SIG-M5 treated with dmso at 0.1 percent for 504 hours (cell line): ENCODE results near the gene CDT1.

Experiments used
- DNase-seq: peaks from one replicate; lab custom pipeline; 2025; ENCODE audit not compliant: unreplicated experiment; lab: John Stamatoyannopoulos, UW

CDT1 gene

DNA sequence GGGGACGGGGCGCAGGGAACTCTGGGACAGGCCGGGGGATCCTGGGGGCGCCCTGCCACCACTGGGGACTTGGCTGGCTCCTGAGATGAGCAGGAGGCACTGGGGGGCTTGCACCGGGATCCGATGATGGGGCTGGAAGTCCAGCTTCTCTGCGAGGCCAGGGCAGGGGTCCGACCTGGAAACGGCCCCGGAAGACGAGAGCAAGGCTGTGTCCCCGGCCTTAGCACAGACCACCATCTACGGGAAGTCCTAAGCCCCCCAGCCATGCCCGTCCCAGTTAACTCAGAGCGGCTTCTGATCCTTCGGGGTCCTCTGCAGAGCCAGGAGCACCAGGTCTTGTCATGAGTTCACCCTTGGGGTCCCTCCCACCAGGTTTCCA, 573 bp downstream of the CDT1 start:
- DNase-seq, result no peak

DNA sequence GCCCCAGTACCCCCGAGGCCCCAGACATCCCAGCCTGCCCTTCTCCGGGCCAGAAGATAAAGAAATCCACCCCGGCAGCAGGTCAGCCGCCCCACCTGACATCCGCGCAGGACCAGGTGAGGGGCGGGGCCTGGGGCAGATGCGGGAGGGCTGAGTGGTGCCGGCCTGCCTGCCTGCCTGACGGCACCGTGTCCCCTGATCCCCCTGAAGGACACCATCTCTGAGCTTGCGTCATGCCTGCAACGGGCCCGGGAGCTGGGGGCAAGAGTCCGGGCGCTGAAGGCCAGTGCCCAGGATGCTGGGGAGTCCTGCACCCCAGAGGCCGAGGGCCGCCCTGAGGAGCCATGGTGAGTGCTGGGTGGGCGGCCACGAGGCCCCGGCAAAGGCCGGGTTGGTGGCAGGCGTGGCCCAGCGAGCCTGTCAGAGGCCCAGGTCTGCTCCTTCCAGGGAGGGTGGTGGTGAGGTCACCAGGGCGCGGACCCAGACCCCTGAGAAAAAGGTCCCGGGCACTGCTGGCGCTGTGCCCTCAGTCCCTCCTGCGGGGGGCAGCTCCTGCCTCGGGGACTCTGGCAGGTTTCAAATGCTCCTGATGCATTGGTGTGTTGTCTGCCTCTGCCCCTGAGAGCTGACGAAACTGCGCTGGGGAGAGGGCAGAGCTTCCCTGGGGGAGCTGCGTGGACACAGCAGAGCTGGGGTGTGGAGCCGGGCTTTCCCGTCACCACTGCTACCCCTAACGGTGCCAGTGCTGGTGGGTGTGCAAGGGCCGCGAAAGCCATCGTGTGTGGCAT, 1.2 kb downstream of the CDT1 start:
- no peak for DNase-seq

DNA sequence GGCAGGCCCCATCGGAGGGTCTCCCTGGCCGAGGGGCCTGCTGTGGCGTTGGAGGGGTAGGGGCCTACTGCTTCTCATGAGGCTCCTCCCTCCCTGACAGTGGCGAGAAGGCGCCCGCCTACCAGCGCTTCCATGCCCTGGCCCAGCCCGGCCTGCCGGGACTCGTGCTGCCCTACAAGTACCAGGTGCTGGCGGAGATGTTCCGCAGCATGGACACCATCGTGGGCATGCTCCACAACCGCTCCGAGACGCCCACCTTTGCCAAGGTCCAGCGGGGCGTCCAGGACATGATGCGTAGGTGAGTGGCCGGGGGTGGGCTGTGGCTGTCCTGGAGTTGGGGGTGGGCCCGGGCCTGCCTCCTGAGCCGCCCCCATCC, 1.7 kb downstream of the CDT1 start:
- no peak for DNase-seq

DNA sequence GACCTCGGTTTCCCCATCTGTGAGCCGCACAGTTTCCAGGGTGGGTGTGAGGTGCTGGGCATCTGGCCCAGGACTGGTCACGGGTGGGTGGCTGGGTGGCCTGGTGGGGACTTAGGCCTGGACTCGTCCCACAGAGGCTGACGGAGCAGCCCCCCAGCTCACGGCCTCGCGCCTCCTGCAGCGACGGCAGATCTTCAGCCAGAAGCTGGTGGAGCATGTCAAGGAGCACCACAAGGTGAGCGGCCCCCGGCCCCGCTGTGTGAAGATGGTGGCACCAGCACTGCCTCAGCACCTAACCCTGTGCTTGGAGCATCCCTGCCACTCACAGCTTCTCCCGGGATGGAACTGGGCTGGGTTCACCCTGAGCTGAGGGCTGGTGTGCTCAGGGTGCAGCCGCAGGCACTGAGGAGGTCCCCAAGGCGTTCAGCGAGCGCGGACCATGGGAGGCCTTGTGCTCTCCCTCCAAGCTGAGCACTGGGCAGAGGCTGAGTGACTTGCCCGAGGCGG, 2.4 kb downstream of the CDT1 start:
- no peak for DNase-seq

- no peak for DNase-seq
These were observed 3.0 kb downstream of the CDT1 start for GRCh38 chr16:88806491-88807111.

DNA sequence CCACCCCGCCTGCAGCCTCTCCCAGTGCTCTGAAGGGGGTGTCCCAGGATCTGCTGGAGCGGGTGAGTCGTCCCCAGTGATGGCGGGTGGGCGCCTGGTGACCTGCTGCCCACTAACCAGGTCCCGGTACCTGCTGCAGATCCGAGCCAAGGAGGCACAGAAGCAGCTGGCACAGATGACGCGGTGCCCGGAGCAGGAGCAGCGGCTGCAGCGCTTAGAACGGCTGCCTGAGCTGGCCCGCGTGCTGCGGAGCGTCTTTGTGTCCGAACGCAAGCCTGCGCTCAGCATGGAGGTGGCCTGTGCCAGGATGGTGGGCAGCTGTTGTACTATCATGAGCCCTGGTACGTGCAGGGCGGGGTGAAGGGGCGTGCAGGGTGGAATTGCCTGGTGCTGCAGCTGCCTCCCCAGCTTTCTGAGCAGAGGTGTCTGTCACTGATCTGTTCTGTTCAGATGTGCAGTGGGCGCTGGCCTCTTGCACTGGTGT, 3.6 kb downstream of the CDT1 start:
- DNase-seq, result no peak

DNA sequence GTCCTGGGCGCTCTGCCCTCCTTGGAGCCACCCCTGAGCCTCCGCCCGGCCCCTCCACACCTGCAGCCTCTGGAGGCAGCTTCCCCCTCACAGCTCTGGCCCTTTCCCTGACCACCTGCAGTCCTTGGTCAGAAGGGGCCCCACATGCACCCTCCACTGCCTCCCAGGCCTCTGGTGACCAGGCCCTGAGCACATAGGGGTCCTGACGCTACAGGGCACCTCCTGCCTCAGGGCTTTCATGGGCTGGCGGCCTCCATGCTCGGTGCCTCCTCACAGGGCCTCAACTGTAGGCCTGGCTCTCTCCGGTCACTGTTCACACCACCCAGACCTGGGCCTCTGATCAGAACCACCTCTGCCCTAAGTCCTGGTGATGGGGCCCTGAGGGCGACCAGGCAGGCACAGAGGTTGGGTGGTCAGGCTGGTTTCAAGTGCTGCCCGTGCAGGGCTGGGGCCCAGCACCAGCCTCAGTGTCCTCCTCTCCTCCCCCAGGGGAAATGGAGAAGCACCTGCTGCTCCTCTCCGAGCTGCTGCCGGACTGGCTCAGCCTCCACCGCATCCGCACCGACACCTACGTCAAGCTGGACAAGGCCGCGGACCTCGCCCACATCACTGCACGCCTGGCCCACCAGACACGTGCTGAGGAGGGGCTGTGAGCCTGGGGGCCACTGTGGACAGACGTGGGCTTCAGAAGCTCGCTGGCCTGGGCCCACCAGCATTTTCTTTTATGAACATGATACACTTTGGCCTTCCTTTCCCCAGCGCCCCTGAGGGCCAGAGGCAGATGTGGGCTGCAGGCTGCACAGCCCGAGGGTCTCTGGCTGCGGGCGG, 4.3 kb downstream of the CDT1 start:
- DNase-seq, result no peak

DNA sequence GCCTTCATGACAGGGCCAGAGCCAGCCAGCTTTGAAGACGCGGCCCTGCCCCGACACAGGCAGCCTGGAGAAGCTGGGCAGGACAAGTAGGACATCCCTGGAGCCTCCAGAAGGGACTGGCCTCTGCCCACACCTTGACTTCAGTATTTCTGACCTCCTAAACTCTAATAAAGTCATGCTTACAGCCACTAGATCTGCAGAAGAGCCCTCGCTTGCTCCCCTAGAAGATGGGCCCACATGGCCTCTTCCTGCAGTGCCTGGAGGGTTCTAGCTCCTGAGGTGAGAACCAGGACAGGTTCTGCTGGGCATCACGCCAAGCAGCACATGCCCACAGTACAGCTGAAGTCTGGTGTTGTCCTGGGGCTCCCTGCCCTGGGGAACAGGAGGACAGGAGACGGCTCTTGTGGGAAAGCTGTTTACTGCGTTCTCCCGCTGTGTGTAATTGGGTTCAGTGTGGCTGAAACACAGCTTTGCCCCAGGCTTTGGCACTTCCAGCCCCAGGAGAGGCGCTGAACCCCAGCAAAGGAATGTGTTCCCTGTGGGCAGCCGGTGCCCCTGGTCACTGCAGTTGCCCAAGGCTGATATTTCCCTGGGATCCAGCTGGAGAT, 5.6 kb downstream of the CDT1 start:
- DNase-seq, result no peak

GRCh38 chr16:88809676-88810165, 6.1 kb downstream of the CDT1 start:
- no peak for DNase-seq

GRCh38 chr16:88810166-88810911, 6.8 kb downstream of the CDT1 start:
- peak; percentile 63 for DNase-seq

DNA sequence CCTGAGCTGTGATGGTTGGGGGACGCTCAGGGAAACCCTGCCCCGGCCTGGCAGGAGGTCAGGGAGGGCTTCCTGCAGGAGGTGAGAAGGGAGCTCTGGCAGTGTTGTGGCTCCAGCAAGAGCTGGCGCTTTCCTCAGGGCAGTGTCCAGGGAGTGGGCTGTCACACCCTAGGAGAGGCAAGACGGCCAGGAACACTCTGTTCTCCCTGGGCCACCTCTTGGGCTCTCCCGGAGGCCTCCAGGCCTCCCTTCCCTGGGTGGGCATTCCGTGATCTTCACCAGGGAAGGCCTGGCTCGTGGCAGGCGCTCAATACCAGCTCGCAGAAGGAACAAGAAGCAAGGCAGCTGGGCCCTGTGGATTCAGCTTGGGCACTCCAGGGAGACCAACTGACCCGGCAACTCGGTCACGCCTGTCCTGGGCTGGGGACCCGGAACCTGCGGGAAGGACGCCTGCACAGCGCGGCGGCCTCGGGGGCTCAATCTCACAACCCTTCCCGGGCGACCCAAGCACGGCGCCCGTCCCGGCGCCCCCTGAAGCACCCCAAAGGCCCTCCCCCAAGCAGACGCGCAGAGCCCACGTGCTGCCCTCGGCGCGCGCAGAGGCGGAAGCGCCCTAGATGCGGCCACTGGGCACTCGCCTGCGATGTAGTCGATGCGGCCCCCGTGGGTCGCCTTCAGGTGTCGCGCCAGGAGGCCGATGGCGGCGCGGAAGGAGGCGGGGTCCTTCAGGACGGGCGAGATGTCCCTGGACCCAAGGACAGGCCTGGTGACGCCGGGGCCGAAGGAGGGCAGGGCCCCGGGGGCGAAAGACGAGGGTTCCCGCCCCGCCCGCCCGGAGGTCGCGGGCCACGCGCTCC, 7.6 kb downstream of the CDT1 start:
- DNase-seq, result peak; percentile 65

GRCh38 chr16:88811769-88812512, 8.4 kb downstream of the CDT1 start, which contains the start of gene APRT:
TSS of gene APRT (minus strand) at chr16:88811928. CDS start at chr16:88811899, 29 bp downstream.
- peak; percentile 86 for DNase-seq

DNA sequence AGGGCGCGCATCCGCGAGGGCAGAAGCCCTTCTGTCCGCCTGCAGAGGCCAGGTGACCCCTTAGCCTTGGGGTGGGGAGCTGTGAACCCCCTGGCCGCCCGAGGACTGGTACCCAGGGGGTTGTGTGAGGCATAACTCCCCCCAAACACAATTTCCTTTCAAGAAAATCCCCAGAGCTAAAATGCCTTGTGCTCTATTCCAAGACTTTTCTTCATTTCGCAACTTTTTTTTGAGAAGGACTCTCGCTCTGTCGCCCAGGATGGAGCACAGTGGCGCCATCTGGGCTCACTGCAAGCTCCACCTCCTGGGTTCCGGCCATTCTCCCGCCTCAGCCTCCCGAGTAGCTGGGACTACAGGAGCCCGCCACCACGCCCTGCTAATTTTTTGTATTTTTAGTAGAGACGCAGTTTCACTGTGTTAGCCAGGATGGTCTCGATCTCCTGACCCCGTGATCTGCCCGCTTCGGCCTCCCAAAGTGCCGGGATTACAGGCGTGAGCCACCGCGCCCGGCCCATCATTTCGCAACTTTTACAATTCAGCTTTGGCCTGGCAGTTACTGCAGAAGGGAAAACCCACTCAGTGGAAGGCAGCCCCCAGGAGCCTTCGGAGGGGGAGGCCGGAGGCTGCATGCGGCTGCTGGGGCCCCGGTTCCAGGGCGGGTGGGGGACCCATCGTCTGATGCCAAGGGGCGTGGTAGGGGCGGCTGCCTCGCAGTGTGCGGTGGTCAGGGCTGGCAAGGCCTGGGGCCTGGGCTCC, 9.1 kb downstream of the CDT1 start:
- DNase-seq, result peak; percentile 53

- DNase-seq, result no peak
These were observed 9.9 kb downstream of the CDT1 start for GRCh38 chr16:88813269-88814143.

DNA sequence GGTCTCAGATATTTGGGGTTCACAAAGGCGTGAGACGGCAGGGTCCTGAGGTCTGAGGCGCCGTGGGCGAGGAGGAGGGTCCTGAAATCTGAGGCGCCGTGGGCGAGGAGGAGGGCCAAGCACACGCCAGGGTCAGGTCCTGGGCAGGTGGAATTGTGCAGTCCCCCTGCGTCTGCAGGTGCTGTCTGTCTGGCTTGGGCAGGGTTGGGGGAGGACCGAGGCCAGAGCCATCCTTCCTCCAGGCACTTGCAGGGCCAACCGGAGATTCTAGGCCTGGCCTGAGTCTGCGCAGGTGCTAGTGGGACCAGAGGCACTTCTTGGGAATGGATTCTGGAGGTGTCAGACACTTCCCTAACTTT, 10.5 kb downstream of the CDT1 start:
- DNase-seq, result no peak

GRCh38 chr16:88815227-88815626, 11.6 kb downstream of the CDT1 start:
- DNase-seq, result no peak
